Measurements from ENCODE around the gene POU3F1. TPM values are rescaled to one million over a fixed set of nuclear protein-coding genes. Genes with fewer than 3 reads are reported as not detected.

The POU3F1 gene
- total and polyA plus RNA-seq, 2 donors (not counting 1 experiment from before 2014, with no cell fraction given), result 0.63 to 3.8 TPM

GRCh38 chr1:38084113-38084512, 37.5 kb upstream of the POU3F1 start:
- H3K27me3 ChIP-seq (replicated peaks in 1 of 4; ENCODE audit: control extremely low read depth in 1 of 4, control insufficient read depth in 3 of 4, insufficient read depth in 4 of 4, low read length in 3 of 4), result peaks cover 0 to 3% (median 0%) of the 10 kb centered on the region in 4 experiments
- H3K27ac ChIP-seq (ENCODE audit: low read length in 2 of 2), result no peak overlapping the region
- POLR2A ChIA-PET, result no interaction called here
- intact Hi-C loops (cut with micrococcal nuclease), result no loop called here
- no peak overlapping the region for H3K9ac ChIP-seq (ENCODE audit: low read length)
- Mint-ChIP-seq H3K27me3 (peaks cover 4% of the 10 kb centered on the region), H3K4me3 (no peak overlapping the region), H3K9me3 (ENCODE audit: insufficient read depth) (no peaks in the 10 kb centered on the region), H3K4me1 (no peaks in the 10 kb centered on the region), H3K27ac (no peak overlapping the region)
- DNase-seq, result no peak
- no peaks in the 10 kb centered on the region for H3K79me2 ChIP-seq (ENCODE audit: control insufficient read depth, insufficient read depth, low read length)
- H2AFZ ChIP-seq (ENCODE audit: insufficient read depth, low read depth, low read length, poor library complexity, severe bottlenecking), result no peak overlapping the region
- ATAC-seq (ENCODE audit: low read depth), result no peak
- H3K36me3 ChIP-seq (replicated peaks in 1 of 2; ENCODE audit: control extremely low read depth in 1 of 2, control insufficient read depth in 1 of 2, extremely low read depth in 1 of 2, insufficient read depth in 2 of 2, low read length in 1 of 2), result no peaks in the 10 kb centered on the region
- no peaks in the 10 kb centered on the region for H4K20me1 ChIP-seq (ENCODE audit: control insufficient read depth, insufficient read depth, low read length, poor library complexity, severe bottlenecking)
- 100% methylated on average over 1 of the region's 2 CpGs for WGBS (ENCODE audit: insufficient coverage)
- TF ChIP-seq EZH2 (IDR thresholded peaks at IDR 0.05; ENCODE audit: borderline replicate concordance, insufficient read depth, low read depth, low read length, poor library complexity, severe bottlenecking), result no peak
- no peak for TF ChIP-seq CTCF (IDR thresholded peaks at IDR 0.05)
- no peak overlapping the region for H3K4me2 ChIP-seq (replicated peaks; ENCODE audit: low read depth, low read length, poor library complexity, severe bottlenecking)
- CTCF ChIA-PET, result no interaction called here
- H3K9me3 ChIP-seq (ENCODE audit: control extremely low read depth in 1 of 3, control insufficient read depth in 2 of 3, insufficient read depth in 1 of 3, low read length in 2 of 3), result no peaks in the 10 kb centered on the region
- no peak overlapping the region for H3K4me3 ChIP-seq (ENCODE audit: control extremely low read depth in 1 of 5, extremely low read depth in 1 of 5, insufficient read depth in 1 of 5, low read depth in 2 of 5, low read length in 4 of 5)
- H3K4me1 ChIP-seq (ENCODE audit: control insufficient read depth in 2 of 2, insufficient read depth in 2 of 2, low read length in 2 of 2), result no peaks in the 10 kb centered on the region

DNA sequence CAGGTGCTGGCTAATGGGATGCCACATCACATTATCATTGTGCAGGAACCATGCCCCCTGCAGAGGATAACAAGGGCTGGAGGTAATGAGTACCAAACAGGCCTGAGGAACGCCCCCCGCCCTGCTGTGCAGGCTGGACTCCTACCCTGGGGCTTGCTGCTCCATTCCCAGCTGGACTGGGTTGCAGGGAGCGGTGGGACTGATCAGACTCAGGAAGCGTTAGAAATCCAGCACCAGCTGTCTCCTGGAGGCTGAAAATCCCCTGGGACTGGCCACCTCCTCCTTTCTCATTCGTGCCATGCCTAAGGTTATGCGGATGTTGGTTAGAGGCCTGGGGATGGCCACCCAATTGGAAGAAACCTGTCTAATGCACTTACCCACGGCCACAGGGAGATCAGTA, 36.9 kb upstream of the POU3F1 start:
- intact Hi-C loops (cut with micrococcal nuclease), result no loop called here
- Histone ChIP-seq H3K27me3 (replicated peaks in 1 of 4; ENCODE audit: control extremely low read depth in 1 of 4, control insufficient read depth in 3 of 4, insufficient read depth in 4 of 4, low read length in 3 of 4) (no peaks in the 10 kb centered on the region), H3K4me3 (ENCODE audit: control extremely low read depth in 1 of 5, extremely low read depth in 1 of 5, insufficient read depth in 1 of 5, low read depth in 2 of 5, low read length in 4 of 5) (no peak overlapping the region), H3K36me3 (replicated peaks in 1 of 2; ENCODE audit: control extremely low read depth in 1 of 2, control insufficient read depth in 1 of 2, extremely low read depth in 1 of 2, insufficient read depth in 2 of 2, low read length in 1 of 2) (no peaks in the 10 kb centered on the region), H3K79me2 (ENCODE audit: control insufficient read depth, insufficient read depth, low read length) (no peaks in the 10 kb centered on the region), H3K9ac (ENCODE audit: low read length) (no peak overlapping the region), H3K4me1 (ENCODE audit: control insufficient read depth in 2 of 2, insufficient read depth in 2 of 2, low read length in 2 of 2) (no peaks in the 10 kb centered on the region), H4K20me1 (ENCODE audit: control insufficient read depth, insufficient read depth, low read length, poor library complexity, severe bottlenecking) (no peaks in the 10 kb centered on the region), H3K9me3 (ENCODE audit: control extremely low read depth in 1 of 3, control insufficient read depth in 2 of 3, insufficient read depth in 1 of 3, low read length in 2 of 3) (no peaks in the 10 kb centered on the region), H2AFZ (ENCODE audit: insufficient read depth, low read depth, low read length, poor library complexity, severe bottlenecking) (no peak overlapping the region), H3K27ac (ENCODE audit: low read length in 2 of 2) (no peak overlapping the region), H3K4me2 (replicated peaks; ENCODE audit: low read depth, low read length, poor library complexity, severe bottlenecking) (no peak overlapping the region)
- no peak for DNase-seq
- H3K4me1 Mint-ChIP-seq, result no peaks in the 10 kb centered on the region
- H3K27me3 Mint-ChIP-seq, result peaks cover 4% of the 10 kb centered on the region
- ATAC-seq (ENCODE audit: low read depth), result no peak
- ChIA-PET POLR2A (no interaction called here), CTCF (no interaction called here)
- no peak overlapping the region for H3K4me3 Mint-ChIP-seq
- TF ChIP-seq CTCF (IDR thresholded peaks at IDR 0.05), result no peak
- TF ChIP-seq EZH2 (IDR thresholded peaks at IDR 0.05; ENCODE audit: borderline replicate concordance, insufficient read depth, low read depth, low read length, poor library complexity, severe bottlenecking), result no peak
- no peaks in the 10 kb centered on the region for H3K9me3 Mint-ChIP-seq (ENCODE audit: insufficient read depth)
- no peak overlapping the region for H3K27ac Mint-ChIP-seq
- WGBS (ENCODE audit: insufficient coverage), result 94% methylated on average over 6 of the region's 7 CpGs

All from B cell (primary cell).